CD4-positive, alpha-beta T cell treated with Interleukin-1 beta for 1 hour (primary cell): Measurements from ENCODE around the gene HCN4.

Experiments
- DNase-seq, 2 donors: peaks; one replicate each; pipeline ENCODE4 v3.0.0-alpha.2; 2020 to 2022

The HCN4 gene

DNA sequence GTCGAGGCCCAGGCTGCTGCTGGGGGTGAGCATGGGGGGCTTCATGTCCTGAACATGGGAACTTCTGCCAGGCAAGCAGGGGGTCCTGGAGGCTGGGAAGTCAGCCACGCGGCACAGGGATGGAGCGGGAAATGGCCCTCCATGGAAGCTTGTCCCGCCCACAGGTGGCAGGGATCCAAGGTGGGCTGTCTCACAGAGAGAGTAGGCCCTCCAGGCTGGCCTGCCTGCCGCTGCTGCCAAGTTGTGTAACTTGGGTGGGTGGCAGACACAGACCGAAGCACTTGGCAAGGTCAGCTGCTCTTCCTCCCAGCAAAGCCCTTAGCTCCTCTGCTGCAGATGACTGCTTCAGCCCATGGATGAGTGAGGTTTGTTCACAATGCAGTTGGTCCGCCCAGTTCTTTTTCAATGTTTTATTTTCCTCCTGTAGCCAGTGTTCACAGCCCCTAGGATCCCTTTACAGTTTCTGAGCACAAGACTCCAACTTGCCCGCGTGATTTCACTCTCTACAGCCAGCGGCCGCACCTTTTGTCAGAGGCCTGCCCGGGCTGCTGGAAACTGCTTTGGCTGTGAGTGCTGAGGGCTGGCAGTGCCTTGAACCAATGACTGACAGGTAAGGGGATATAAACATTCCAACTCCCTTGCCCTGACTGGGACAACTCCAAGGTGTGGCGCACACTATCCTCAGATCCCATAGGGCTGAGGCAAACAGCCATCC lies 26.7 kb downstream of the HCN4 start:
- no peak for DNase-seq

DNA sequence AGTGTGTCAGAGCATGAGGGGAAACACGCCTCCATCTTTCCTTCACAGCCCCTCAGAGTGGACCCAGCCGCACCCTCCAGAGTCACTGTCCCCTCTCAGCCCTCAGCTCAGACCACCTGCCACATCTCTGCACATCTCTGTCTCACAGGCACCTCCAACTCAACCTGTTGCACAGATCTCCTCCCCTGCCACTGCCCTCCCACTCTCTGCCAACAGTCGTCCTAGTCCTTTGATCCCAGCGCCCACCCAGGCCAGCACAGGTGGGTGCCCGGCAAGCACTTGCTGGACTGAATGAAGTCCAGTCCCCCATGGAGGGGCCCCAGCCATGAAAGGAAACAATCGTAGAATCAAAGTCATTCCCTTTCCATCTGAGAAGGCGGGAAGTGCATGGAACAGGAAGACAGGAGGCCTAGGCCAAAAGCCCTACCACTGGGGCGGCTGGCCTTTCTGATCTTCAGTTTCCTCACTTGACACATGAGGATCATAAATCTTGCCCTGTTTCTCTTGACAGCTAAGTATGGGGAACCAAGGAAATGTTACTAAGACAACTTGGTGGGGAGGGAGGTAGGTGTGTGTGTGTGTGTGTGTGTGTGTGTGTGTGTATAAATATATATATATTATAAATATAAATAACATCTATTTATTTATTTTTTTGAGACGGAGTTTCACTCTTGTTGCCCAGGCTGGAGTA lies 28.1 kb downstream of the HCN4 start:
- DNase-seq, result no peak

DNA sequence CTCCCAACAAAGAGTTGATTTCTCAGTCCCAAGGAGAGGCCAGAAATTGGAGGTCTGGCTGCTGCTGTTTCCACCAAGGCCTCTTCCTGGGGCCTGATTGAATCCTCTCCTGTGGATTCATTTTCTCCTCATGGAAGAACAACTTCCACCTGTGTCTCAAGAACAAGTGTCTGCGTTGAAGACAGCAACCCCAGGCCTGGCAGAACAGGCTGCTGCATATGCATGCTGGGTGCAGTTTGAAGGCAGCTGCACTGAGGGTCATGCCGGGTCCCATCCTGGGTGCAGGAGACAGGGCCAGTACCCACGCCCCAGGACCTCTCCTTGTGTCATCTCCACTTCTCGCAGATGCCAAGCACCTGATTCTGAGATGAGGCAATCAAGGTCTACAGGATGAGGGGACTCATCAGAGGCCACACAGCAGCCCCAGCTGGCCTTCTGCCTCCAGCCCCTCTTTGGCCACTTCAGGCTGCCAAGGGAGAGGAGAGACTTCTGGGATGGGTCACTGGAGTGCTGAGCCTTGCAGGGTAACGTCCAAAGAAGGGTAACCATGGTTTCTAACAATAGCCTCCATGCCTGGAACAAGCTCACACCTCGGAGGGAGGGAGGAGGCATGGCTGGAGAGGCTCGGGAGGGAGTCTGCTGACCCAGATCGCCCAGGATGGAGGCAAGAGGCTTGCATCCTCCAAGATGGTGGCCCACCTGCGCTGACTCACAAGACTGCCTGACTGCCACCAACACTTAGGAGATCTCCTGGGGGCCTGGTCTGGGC lies 30.0 kb downstream of the HCN4 start:
- DNase-seq, result no peak

DNA sequence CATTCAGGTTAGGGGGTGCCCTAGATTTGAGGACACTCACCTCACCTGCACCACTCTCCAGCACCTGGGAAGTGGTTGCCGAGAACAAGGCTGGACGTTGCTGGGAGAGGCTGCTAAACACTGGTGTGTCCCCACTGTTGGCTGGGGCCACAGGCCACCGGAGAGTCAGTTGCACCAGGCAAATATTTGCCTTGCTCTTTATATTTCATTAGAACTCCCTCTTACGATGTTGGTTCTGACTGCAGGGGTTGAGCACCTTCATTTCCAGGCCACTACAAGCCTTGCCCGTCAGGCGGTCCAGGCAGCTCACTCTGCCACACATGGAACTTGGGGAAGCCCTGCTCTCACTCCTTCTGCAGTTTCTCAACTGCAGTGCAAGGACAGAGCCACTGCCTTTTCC lies 30.7 kb downstream of the HCN4 start:
- DNase-seq, result no peak

DNA sequence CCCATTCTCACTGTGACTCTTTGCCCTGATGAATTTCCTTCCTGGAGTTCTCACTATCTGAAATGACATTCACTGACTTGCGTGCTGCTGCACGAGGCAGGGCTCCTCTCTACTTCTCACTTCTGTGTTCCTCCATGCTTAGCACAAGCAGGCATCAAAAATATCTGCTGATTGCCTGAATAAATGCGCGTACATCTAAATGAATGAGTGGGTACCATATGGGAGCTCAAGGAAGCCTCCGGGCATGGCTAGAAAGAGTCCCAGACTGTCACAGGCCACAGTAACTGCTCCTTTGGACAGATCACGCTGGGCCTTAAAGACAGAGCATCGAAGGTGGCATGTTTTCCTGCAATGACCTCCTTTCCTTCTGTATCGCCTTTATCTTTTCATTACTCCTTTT lies 31.6 kb downstream of the HCN4 start:
- no peak for DNase-seq

DNA sequence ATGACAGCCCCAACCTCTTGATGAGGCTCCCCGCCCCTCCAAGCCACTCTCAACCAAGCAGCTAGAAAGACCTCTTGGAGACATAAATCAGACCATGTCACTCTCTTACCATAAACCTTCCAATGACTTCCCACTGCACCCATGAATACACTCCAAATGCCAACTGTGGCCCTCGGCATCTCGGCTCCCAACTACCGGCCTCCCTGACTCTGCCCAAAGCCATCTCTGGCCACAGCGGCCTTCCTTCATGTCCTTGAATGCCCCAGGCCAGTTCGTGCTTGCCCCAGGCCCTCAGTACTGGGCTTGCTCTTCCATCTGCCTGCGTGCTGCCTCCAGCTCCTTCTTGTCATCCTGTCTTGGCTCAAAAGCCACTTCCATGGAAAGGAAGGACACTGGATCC lies 32.0 kb downstream of the HCN4 start:
- DNase-seq, result no peak

DNA sequence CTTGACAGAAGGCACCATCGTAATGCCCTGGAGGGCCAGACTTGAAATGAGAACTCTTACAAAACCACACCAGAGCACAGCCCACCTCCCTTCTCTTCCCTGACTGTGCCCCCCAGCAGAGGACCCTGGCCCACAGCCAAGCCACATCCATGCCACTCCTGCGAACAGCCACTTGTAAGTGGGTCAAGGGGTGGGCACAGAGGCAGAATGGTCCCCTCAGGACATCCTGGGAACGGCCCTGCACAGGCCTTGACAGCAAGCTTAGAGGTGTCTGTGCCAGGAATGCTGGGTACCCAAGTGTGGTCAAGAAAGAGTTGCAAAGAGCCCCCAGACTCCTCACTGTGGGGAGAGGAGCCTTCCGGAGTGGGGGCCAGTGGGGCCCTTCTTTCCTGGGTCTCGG lies 33.3 kb downstream of the HCN4 start:
- DNase-seq, result no peak

DNA sequence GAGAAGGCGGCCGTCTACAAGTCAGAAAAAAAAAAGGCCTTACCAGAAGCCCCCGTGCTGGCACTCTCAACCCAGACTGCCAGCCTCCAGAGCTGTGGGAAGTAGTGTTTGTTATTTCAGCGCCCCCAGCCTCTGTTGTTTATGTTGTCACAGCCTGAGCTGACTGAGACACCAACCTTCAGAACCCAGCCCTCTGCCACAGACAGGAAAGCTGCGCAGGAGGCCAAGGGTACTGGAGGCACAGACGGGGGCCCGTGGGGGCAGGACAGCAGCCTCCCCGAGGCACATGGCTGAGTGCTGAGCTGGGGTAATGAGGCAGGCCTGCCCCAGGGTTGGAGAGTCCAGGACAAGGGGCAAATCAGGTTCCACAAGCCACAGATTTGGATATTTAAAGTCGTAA lies 33.7 kb downstream of the HCN4 start:
- DNase-seq, result no peak

DNA sequence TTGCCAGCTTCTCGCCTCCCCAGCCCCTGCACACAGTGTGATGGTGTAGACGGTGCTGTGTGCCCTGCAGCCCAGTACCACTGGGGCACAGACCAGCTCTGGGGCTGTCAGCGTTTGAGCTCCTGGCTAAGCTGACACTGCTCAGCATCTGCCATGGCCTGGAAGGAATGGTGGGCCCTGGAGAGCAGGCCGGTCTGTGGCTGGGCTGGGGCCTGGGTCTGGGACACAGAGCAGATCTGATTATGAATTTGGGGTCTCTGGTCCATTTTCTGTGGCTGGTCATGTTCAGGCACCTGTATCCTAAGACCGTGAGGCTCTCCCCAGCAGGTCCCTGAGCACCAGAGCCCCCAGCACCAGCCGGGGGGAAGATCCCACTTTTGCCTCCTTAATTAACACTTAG lies 34.7 kb downstream of the HCN4 start:
- DNase-seq, result no peak

DNA sequence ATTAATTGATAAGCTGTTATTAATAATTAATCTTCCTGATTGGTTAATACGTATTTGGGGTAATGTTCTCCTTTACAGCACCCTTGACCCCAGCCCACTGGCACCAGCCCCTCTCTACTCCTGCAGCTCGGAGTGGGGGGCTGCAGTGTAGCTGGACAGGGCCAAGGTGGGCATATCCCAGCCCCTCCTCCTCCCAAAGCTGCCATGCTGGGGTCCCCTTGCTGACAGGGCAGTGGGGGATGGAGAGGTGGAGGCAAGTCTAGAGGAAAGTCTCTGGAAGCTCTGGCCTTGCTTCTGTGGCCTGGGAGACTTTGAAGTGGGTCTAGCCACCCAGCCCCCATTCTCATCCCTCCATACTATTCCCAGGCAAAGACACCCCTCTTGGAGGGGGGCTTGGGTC lies 35.8 kb downstream of the HCN4 start:
- DNase-seq, result no peak

DNA sequence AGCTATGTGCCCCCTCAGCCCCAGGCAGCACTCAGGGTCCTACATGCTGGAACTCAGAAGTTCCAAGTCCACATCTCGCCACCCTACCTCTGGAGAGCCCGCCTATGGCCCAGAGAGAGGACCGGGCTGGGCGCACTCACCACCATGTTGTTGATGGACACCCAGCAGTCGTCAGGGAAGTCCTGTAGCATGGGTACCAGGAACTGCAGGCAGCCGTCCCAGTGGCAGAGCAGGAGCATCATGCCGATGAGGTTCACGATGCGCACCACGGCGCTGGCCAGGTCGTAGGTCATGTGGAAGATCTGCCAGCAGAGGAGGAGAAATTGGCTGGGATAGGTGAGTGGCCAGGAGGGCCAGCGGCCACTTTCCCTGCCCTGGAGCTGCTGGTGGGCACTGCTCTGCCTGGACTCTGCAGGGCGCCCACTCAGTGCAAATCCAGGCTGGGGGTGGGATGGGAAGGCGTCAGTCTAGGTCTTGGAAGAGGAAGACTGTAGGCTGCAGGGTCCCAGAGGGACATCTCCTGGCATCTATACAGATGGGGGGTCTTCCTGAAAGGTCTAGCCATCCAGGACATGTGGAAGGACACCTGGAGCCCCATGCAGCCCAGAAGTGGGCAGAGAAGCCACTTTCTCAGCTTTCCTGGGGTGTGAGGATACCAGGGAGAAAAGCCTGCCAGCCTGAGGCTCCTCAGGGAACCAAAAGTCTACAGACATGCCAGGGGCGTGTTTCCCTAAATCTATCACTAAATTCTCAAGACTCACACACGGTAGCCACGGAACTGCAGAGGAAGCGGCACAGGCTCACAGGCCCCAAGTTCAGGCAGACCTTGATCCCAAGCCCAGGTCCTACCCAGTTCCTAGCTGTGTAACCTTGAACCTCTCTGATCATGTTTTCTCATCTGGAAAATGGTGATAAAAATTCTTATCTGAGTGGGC lies 36.5 kb downstream of the HCN4 start:
- DNase-seq, result no peak

DNA sequence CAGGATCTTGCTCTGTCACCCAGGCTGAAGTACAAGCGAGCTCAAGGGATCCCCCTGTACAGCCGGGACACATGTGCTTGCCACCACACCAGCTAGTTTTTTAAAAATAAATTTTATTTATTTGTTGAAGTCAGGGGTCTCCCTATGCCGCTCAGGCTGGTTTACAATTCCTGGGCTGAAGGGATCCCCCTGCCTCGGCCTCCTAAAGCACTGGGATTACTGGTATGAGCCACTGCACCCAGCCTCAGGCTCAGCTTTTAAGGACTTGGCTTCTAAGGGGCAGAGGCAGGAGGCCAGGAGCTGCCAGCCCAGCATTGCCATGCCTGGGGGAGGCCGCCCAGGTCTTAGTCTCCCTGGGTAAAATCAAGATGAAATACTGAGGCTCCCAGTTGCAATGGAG lies 37.3 kb downstream of the HCN4 start:
- DNase-seq, result no peak

DNA sequence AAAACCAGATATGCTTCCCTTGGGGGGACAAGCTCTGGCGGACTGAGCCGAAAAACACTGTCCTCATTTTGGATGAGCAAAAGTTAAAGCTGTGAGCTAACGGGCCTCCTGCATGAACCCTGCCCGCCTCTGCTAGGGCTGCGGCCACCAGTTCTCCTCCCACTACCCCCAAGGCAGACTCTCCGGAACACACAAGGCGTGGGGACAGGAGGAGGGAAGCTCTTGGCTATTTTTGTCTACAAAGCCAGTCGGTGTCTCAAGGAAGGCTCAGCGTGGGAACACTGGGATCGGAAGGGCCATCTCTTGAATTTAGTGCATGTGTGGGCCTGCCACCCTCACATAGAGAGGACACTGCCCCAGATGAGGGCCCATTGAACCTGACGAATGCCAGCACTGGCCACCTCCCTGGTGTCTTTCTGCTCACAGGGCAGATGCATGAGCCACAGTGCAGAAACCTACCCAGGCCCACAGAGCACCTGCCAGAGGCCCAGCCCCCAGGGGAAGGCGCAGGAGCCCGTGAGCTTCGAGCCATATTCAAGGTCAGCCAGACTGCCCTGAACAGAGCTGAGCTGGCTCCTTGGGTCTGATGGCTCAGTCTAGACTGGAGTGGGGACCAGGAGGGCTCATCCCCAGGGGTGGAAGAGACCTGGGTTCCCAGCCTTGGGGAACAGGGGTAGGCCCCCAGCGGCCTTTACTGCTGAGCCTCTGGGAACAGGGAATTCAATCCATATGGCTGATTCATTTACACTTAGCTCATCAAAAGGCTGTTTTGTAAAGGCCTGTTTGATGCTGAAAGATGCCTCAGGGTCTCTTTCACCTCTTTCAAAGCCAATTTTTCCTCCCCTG lies 38.3 kb downstream of the HCN4 start:
- DNase-seq, result no peak

DNA sequence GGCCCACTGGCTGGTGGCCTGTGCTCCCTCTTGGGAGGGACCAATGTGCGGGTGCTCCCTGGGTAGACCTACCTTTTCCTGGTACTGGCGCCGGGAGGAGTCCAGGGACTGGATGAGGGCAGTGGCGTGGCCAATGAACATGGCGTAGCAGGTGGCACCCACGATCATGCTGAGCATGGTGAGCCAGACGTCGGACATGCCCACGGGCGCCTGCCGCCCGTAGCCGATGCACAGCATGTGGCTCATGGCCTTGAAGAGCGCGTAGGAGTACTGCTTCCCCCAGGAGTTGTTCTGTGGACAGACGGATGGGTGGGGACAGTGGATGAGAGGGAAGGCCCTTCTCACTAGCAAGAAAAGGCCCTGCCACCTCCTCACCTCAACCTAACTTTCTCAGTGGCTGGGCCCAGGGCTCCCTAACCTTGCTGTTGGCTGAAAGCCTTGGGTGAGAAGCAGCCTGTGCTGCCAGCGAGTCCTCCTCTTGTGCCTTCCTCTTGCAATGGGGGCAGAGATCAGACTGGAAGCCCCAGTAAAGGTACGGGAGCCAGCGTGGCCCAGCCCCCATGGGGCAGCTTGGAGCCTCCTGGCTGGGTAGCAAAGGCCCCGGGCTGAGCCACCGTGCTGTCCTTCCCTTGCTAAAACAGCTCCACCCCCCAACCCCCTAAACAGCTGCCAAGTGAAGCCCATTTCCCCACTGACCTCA lies 39.1 kb downstream of the HCN4 start:
- DNase-seq, result no peak

DNA sequence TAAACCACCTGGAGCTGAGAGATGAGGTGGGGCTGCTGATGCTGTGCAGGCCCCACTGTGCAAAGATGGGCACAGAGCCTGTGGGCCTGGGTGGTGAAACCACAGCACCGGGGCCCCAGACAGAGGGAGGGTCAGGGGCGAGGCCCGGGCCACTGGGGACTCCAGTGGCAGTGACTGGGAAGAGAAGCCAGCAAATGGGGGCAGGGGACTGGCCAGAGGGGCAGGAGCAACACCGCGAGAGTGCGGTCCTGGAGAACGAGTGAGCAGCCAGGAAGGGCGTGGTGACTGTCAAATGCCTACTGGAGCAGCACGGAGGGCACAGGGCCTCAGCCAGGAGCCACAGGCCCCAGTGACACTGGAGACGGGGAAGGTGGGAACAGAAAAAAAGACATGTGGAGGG lies 39.8 kb downstream of the HCN4 start:
- no peak for DNase-seq

DNA sequence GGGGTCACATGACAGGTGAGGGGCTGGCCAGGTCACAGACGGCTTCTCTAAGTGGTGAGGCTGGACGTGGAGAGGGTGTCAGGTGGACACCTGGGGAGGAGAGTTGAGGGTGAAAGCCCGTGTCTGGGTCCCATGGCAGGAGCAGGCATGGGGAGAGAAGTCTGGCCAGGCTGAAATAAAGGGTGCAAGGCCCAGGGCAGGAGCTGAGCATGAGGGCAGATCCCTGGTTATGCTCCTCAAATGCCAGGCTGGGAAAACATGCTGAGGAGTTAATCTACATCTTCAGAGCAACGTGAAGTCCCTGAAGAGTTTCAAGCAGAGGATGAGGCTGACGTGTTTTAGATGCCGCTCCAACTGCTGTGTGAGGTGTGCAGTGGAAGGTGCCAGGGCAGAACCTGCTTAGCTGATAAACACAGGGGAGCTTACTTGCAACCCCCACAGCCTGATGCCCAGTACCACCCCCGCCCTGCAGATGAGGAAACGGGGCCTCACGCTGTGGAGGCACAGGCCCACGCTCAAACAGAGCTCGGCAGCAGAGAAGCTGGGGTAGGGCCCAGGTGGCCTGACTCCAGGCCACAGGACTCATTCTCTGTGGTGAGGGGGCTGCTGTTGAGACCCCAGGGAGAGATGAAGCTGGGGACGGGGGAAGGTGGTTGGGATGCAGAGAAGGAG lies 40.5 kb downstream of the HCN4 start:
- DNase-seq, result no peak

DNA sequence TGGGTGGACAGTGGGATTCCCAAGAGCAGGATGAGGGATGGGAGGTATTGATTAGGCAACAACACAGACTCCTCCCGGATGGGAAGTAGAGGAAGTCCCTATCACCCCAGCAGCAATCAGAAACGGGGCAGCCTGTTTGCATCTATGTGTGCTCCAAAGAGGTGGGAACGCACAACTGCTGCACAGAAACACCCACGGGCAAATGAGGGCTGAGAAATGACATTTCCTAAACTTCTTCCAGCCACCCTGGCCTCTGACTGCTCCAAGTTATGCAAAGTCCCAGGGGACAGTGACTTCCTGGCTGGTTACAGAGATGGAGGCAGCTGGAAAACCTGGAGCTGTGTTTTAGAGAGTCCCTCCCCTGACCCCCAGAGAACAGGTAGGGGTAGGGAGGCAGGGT lies 42.6 kb downstream of the HCN4 start:
- no peak for DNase-seq

DNA sequence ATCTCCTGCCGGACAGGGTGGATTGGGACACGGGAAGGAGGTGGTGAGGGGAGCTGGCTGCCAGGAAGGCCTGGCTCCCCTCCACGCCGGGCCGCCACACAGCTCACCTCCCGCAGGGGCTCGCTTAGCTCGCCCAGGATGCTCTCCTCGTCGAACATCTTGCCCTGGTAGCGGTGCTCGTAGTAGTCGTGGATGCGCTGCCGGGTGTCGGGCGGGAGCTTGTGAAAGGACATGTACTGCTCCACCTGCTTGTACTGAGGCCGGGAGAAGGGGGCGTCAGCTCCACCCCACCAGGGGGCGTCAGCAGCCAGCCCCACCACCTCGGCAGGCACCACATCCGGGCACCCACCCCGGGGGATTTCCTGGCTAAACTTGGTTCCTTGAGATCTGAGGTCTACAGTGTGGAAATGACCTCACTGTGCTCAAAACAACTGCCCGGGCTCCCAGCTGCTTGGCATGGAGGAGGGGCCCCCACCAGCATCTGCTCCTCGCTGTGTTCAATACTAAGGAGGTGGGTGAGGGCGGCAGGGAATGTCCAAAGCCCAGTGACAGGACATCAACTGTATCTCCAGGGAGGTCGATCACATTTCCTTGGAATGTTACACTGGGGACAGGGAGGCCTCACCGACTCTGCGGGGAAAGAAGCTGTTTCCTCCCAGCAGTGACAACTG lies 43.4 kb downstream of the HCN4 start:
- DNase-seq, result peak in 1 of 2 donors; percentile 7

DNA sequence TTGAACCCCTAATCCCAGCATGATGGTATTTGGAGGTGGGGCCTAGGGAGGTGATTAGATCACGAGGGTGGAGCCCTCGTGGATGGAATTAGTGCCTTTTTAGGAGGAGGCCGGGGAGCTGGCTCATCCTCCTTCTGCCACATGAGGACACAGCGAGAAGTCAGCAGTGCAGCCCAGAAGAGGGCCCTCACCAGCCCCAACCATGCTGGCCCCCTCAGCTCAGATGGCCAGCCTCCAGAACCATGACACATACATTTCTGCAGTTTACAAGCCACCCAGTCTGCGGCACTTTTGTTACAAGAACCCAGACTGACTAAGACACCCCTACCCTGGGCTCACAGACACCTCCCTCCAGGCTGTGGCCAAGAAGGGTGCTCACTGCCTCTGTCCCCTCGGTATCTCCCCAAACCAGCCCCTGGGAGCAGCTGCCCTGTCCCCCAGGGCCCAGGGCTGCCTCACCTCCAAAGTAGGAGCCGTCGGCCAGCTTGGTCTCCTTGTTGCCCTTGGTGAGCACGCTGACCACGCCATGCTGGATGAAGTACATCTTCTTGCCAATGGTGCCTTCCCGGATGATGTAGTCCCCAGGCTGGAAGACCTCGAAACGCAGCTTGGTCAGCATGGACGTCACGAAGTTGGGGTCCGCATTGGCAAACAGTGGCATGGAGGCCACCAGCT lies 44.1 kb downstream of the HCN4 start:
- no peak for DNase-seq

DNA sequence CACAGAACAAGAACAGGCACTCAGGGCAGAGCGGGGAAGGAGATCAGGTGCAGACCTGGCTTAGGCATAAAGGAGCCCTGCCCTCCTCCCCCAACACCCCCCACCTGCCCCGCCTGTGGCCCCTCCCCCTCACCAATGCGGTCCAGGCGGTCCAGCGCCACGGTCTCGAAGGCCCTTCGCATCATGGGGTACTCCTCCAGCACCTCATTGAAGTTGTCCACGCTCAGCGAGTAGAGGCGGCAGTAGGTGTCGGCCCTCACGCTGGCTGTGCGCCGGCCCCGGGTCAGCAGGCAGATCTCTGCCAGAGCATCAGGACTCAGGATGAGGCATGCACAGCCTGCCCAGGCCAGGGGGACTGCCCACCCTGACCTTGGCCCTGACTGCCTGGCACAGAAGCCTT lies 44.8 kb downstream of the HCN4 start:
- no peak for DNase-seq
